ENCODE measurements around the gene OLFM2.

GRCh38 chr19:9877780-9878510, 58.4 kb downstream of the OLFM2 start:
- no peak for TF ChIP-seq POLR2AphosphoS5 (IDR thresholded peaks at IDR 0.05; ENCODE audit: borderline replicate concordance, low read depth, low read length)
- TF ChIP-seq EZH2 (IDR thresholded peaks at IDR 0.05) = no peak
- TF ChIP-seq FOXP2 (optimal IDR thresholded peaks at IDR 0.05; ENCODE audit: control extremely low read depth, extremely low read length, insufficient read depth) = no peak
